Ovary (tissue), 9 donors: ENCODE data around the gene OGDHL. TPM values are rescaled to one million over a fixed set of nuclear protein-coding genes. Genes with fewer than 3 reads are reported as not detected.
"Not testable (repeated sequence)": the region's sequence is repeated elsewhere in the genome, so short reads cannot be mapped to it uniquely, and the experiment has no call there.

Source experiments
- DNase-seq, 5 donors: peaks; one replicate each; pipeline ENCODE4 v3.0.0-alpha.2; 2019 to 2020
- H3K27ac ChIP-seq, 2 donors: fragments of 200-600 bp; one replicate each; pipeline versions ENCODE4 v1.5.1 to v1.8.0; 2019 to 2022
- H3K27me3 ChIP-seq: fragments of 200-600 bp; one replicate; pipeline ENCODE4 v1.8.0; 2022
- H3K36me3 ChIP-seq: fragments of 200-600 bp; sonication (generic); one replicate; pipeline ENCODE4 v1.5.1; 2019
- H3K4me1 ChIP-seq: one replicate; pipeline ENCODE4 v1.8.1; 2013; ENCODE audit warnings: mild to moderate bottlenecking, moderate library complexity; ENCODE audit not compliant: insufficient read depth
- H3K4me3 ChIP-seq: fragments of 200-600 bp; sonication (generic); one replicate; pipeline ENCODE4 v1.5.1; 2017
- H3K9me3 ChIP-seq, 2 donors: fragments of 200-600 bp in 1 of 2; sonication (generic) in 1 of 2; one replicate each; pipeline versions ENCODE4 v1.5.1 to v1.8.1; 2013 to 2019; ENCODE audit warnings: mild to moderate bottlenecking in 1 of 2, moderate library complexity in 1 of 2
- EP300 ChIP-seq: sonication (generic); formaldehyde crosslinking; IDR thresholded peaks from one replicate; pipeline ENCODE4 v1.6.1; 2017; ENCODE audit warnings: antibody characterized with exemption
- POLR2A ChIP-seq: fragments of 450-650 bp; IDR thresholded peaks from one replicate; pipeline ENCODE4 v1.6.1; 2017; ENCODE audit warnings: antibody characterized with exemption, mild to moderate bottlenecking, moderate library complexity
- WGBS, 3 donors: extraction: QIAGEN DNeasy Blood & Tissue Kit in 1 of 3; methylation state at CpG; one replicate each; pipeline versions ENCODE4 v1.1.5 to v1.1.7; 2013 to 2017; 5-methylcytosine and 5-hydroxymethylcytosine counted together
- intact Hi-C, 4 donors: fragments of 100-400 bp; cut with DNase I; formaldehyde crosslinking; loops; one replicate each; pipeline versions ENCODE4 v1.11.0 to v1.15.1; 2022 to 2023
- polyA plus RNA-seq, 2 donors: library from polyadenylated mRNA; stranded (reverse); fragments of 200-250 nt in 1 of 2; fragments of 350-450 nt in 1 of 2; fragmentation: Illumina TruSeq in 1 of 2; extraction: RNeasy Lipid Tissue Mini Kit (QIAGEN cat#74804) in 1 of 2; gene quantifications; one replicate each; pipeline ENCODE4 v1.2.3, GENCODE V29; 2013 to 2014
- total RNA-seq, 7 donors: library from RNA; depleted of rRNA in 2 of 7; stranded (reverse); fragments of >200 nt in 2 of 7; fragmentation: NEBNext Ultra II Directional in 3 of 7; extraction: Animal tissue kit (Norgen Biotek cat#: 25700) in 3 of 7; gene quantifications; one replicate each; pipeline versions ENCODE4 v1.1.0 to v1.2.4, GENCODE V29; 2016 to 2023
- TF ChIP-seq, protein P1 (sequence below), 3 donors: fragments of 450-650 bp in 2 of 3; fragments of 200-600 bp in 1 of 3; IDR thresholded peaks; one replicate each; pipeline versions ENCODE4 v1.5.1 to v1.8.0; 2016 to 2022; ENCODE audit warnings: antibody characterized with exemption in 3 of 3, mild to moderate bottlenecking in 1 of 3
- donor health status: DM: no; HTN: no; CAD: no; lungs with moderate emphysema.
- donor health status: DM: no; HTN: no; CAD: no.
- donor health status: Bipolar disorder and iron deficiency.
- donor health status: DM: yes; HTN: yes; CAD: no.
- donor health status: DM: no; HTN: no; CAD: no.
- donor health status: DM: yes; HTN: yes; CAD: no.

OGDHL gene
- total and polyA plus RNA-seq, 9 donors: 0.60 to 3.3 (median 1.9) TPM

DNA sequence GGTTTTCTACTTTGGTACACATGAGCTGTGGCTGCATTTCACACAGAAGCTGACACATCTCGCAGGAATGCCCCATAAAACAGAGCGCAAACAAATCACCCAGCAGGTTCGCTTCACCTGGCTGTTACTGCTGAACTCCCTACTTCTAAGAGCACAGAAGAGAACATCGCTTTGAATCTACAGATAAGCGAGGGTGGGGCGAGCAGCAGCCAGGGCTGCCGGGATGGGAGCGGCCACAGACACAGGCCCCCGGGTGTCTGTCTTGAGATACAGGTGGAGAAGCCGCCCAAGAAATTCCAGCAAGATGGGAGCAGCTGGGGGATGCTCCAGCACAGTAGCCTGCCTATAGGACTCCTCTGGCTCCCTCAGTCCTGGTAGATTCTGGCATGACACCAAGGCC lies 27.4 kb downstream of the OGDHL start:
- Histone ChIP-seq H3K27me3 (no peaks in the 10 kb centered on the region), H3K4me1 (no peaks in the 10 kb centered on the region), H3K27ac (no peak overlapping the region), H3K36me3 (no peaks in the 10 kb centered on the region), H3K9me3 (no peaks in the 10 kb centered on the region), H3K4me3 (no peak overlapping the region)
- 70 to 72% (median 71%) methylated on average over 10 of the region's 10 CpGs for WGBS, 3 donors
- DNase-seq: no peak
- TF ChIP-seq POLR2A (no peak), EP300 (no peak)
- TF ChIP-seq, protein P1, sequence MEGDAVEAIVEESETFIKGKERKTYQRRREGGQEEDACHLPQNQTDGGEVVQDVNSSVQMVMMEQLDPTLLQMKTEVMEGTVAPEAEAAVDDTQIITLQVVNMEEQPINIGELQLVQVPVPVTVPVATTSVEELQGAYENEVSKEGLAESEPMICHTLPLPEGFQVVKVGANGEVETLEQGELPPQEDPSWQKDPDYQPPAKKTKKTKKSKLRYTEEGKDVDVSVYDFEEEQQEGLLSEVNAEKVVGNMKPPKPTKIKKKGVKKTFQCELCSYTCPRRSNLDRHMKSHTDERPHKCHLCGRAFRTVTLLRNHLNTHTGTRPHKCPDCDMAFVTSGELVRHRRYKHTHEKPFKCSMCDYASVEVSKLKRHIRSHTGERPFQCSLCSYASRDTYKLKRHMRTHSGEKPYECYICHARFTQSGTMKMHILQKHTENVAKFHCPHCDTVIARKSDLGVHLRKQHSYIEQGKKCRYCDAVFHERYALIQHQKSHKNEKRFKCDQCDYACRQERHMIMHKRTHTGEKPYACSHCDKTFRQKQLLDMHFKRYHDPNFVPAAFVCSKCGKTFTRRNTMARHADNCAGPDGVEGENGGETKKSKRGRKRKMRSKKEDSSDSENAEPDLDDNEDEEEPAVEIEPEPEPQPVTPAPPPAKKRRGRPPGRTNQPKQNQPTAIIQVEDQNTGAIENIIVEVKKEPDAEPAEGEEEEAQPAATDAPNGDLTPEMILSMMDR (IDR thresholded peaks at IDR 0.05): no peak
- intact Hi-C loops: no loop called here

DNA sequence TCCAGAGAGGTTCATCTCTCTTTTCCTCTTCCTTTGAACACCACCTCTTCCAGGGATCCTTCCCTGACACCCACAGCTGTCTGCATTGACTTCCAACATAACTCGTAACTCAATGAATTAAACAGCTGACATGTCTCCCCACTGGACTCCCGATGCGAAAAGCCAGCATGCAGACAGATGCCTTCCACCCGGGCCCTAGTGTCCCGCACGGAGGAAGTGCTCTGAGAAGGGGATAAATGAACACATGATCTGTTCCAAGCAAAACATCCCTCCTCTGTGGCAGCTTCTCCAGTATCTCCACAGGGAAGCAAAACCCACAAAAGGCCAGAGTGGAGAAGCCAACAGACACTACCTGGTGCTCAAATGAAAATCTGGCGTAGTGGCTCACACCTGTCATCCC lies 28.3 kb downstream of the OGDHL start:
- DNase-seq: no peak
- H3K4me3 ChIP-seq: no peak overlapping the region
- intact Hi-C loops: no loop called here
- no peak for TF ChIP-seq EP300
- no peak for TF ChIP-seq POLR2A
- TF ChIP-seq, protein P1 (IDR thresholded peaks at IDR 0.05): no peak
- H3K27me3 ChIP-seq: no peaks in the 10 kb centered on the region
- H3K9me3 ChIP-seq: no peaks in the 10 kb centered on the region
- 56 to 69% (median 68%) methylated on average over 7 of the region's 7 CpGs for WGBS, 3 donors
- no peak overlapping the region for H3K27ac ChIP-seq
- H3K36me3 ChIP-seq: no peaks in the 10 kb centered on the region
- no peaks in the 10 kb centered on the region for H3K4me1 ChIP-seq

DNA sequence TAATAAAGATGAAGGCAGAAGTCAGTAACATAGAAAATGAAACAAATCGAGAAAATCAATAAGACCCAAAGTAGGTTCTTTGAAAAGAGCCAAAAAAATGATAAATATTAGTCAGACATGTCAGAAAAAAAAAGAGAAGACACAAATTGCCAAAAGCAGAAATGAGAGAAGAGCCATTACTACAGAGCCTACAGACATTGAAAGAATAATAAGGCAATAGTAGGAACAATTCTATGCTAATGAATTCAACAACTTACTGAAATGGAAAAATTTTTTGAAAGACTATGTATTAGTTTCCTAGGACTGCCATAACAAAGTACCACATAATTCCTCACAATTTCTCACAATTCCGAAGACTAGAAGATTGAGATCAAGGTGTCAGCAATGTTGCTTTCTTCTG lies 35.5 kb downstream of the OGDHL start:
- TF ChIP-seq EP300: no peak
- TF ChIP-seq POLR2A: no peak
- no peak for DNase-seq
- H3K36me3 ChIP-seq: no peaks in the 10 kb centered on the region
- no peak overlapping the region for H3K27ac ChIP-seq
- no peak overlapping the region for H3K4me3 ChIP-seq
- WGBS, 3 donors: 61 to 66% (median 61%) methylated on average over 2 of the region's 2 CpGs
- H3K4me1 ChIP-seq: no peaks in the 10 kb centered on the region
- H3K9me3 ChIP-seq: no peaks in the 10 kb centered on the region
- H3K27me3 ChIP-seq: no peaks in the 10 kb centered on the region
- intact Hi-C loops: no loop called here

DNA sequence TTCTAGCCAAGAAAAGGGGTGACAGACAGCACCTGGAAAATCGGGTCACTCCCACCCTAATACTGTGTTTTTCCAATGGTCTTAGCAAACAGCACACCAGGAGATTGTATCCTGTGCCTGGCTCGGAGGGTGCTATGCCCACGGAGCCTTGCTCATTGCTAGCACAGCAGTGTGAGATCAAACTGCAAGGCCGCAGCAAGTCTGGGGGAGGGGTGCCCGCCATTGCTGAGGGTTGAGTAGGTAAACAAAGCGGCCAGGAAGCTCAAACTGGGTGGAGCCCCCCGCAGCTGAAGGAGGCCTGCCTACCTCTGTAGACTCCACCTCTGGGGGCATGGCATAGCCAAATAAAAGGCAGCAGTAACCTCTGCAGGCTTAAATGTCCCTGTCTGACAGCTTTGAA lies 47.0 kb downstream of the OGDHL start:
- H3K4me3 ChIP-seq, intact Hi-C loops, H3K9me3 ChIP-seq, H3K36me3 ChIP-seq, H3K4me1 ChIP-seq, H3K27ac ChIP-seq, H3K27me3 ChIP-seq, DNase-seq: not testable (repeated sequence)
- 85 to 91% (median 91%) methylated on average over 7 of the region's 7 CpGs for WGBS, 3 donors

DNA sequence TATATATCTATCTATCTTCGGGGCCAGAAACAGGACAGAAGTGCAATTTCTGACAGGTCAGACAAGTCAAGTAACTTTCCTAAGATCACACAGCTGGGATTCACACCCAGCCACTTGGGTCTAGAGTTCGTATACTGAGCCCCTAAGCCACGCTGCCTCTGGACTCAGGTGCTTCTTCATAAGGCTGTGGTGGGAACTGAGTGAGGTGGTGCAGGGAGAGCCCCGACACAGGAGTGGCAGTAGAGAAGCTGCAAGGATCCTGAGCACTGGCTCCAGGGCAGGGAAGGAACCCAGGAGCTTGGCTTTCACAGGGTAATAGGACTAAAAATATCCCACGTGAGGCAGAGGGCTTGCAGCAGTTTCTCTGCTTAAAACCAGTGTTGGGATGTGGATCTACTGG lies 48.9 kb downstream of the OGDHL start:
- no peaks in the 10 kb centered on the region for H3K36me3 ChIP-seq
- no peaks in the 10 kb centered on the region for H3K9me3 ChIP-seq
- no peak overlapping the region for H3K27ac ChIP-seq
- TF ChIP-seq POLR2A (no peak), EP300 (no peak)
- TF ChIP-seq, protein P1 (IDR thresholded peaks at IDR 0.05): no peak
- no peak for DNase-seq
- intact Hi-C loops: no loop called here
- WGBS, 3 donors: 65 to 92% (median 72%) methylated on average over 5 of the region's 5 CpGs
- H3K27me3 ChIP-seq: no peaks in the 10 kb centered on the region
- no peak overlapping the region for H3K4me3 ChIP-seq
- no peaks in the 10 kb centered on the region for H3K4me1 ChIP-seq

DNA sequence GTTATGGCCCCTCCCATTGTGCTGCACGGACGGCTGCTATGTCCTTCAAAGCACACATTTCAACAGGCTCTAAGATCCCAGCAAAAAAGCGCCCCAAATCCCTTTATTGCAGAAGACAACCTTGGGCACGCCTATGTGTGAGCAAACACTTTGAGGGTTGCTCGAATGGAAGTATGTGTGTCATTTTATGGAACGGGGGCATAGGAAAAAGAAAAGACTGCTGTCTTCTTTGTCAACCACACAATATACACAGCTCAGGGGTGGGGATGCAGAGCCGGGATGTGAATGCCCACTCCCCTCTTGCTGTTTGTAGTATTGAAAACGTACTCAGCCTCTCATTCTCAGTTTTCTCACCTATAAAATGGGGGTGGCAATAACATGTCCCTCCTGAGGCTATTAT lies 50.6 kb downstream of the OGDHL start:
- Histone ChIP-seq H3K27ac (no peak overlapping the region), H3K9me3 (no peaks in the 10 kb centered on the region), H3K36me3 (no peaks in the 10 kb centered on the region), H3K4me3 (no peak overlapping the region), H3K4me1 (no peaks in the 10 kb centered on the region), H3K27me3 (no peaks in the 10 kb centered on the region)
- 53 to 65% (median 61%) methylated on average over 8 of the region's 8 CpGs for WGBS, 3 donors
- intact Hi-C loops: no loop called here
- TF ChIP-seq POLR2A (no peak), EP300 (no peak)
- TF ChIP-seq, protein P1 (IDR thresholded peaks at IDR 0.05): no peak
- DNase-seq: no peak
